SU-DHL-6 (cell line): ENCODE data around the gene EML6.

Experiments used
- EZH2phosphoT487 ChIP-seq: fragments of 200-600 bp; sonication (generic), shearing (Covaris generic); conservative IDR thresholded peaks from 2 replicates; pipeline ENCODE4 v1.6.1; 2018; ENCODE audit warnings: mild to moderate bottlenecking, antibody characterized with exemption, low read length, moderate library complexity, mixed read lengths
- TF ChIP-seq, protein P1 (sequence below): fragments of 200-600 bp; sonication (generic); IDR thresholded peaks from one replicate; pipeline ENCODE4 v1.5.1; 2017; ENCODE audit warnings: antibody characterized with exemption, mild to moderate bottlenecking, low read length, moderate library complexity; ENCODE audit not compliant: insufficient read depth, poor library complexity, severe bottlenecking

DNA sequence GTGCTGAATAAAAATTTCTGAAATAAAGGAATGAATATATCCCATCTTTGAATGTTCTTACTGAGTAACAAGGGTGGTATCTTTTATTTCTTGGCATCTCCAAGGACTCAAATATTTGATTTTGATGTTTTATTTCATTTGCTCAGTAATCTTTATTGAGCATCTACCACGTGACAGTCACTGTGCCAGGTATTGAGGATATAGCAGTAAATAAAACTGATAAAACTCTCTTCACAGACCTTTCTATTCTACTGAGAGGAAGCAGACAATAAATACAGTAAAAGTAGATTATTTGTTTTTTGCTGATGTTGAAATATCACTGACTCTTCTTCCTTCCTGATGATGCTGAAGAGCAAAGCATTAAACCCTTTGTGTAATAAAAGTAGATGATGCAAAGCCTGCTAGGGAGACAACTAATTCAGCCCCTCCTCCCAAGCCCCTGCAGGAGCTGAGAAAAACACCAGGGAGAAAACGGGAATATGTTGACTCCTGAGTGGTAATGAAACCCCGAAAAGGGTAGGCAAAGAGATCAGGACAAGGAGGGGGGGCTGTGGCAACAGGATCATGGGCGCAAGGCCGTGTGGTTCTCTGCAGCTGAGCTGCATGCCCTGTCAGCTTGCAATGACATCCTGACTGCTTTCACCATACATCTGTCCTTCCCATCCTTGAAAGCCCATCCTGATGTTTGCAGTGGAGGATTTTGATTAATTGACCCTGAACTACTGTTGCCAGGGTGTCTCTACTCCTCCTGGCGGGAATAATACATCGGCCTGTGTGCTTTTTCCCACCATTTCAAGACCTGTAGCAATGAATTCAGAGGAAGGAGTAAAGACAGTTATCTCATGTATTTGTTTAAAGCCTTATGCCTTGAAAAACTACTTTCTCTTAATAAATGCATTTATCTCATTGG lies 117.4 kb downstream of the EML6 start:
- TF ChIP-seq, protein P1, sequence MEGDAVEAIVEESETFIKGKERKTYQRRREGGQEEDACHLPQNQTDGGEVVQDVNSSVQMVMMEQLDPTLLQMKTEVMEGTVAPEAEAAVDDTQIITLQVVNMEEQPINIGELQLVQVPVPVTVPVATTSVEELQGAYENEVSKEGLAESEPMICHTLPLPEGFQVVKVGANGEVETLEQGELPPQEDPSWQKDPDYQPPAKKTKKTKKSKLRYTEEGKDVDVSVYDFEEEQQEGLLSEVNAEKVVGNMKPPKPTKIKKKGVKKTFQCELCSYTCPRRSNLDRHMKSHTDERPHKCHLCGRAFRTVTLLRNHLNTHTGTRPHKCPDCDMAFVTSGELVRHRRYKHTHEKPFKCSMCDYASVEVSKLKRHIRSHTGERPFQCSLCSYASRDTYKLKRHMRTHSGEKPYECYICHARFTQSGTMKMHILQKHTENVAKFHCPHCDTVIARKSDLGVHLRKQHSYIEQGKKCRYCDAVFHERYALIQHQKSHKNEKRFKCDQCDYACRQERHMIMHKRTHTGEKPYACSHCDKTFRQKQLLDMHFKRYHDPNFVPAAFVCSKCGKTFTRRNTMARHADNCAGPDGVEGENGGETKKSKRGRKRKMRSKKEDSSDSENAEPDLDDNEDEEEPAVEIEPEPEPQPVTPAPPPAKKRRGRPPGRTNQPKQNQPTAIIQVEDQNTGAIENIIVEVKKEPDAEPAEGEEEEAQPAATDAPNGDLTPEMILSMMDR = no peak
- no peak for TF ChIP-seq EZH2phosphoT487
